ENCODE measurements around the gene MMP21.

Gene MMP21, protein sequence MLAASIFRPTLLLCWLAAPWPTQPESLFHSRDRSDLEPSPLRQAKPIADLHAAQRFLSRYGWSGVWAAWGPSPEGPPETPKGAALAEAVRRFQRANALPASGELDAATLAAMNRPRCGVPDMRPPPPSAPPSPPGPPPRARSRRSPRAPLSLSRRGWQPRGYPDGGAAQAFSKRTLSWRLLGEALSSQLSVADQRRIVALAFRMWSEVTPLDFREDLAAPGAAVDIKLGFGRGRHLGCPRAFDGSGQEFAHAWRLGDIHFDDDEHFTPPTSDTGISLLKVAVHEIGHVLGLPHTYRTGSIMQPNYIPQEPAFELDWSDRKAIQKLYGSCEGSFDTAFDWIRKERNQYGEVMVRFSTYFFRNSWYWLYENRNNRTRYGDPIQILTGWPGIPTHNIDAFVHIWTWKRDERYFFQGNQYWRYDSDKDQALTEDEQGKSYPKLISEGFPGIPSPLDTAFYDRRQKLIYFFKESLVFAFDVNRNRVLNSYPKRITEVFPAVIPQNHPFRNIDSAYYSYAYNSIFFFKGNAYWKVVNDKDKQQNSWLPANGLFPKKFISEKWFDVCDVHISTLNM

DNA sequence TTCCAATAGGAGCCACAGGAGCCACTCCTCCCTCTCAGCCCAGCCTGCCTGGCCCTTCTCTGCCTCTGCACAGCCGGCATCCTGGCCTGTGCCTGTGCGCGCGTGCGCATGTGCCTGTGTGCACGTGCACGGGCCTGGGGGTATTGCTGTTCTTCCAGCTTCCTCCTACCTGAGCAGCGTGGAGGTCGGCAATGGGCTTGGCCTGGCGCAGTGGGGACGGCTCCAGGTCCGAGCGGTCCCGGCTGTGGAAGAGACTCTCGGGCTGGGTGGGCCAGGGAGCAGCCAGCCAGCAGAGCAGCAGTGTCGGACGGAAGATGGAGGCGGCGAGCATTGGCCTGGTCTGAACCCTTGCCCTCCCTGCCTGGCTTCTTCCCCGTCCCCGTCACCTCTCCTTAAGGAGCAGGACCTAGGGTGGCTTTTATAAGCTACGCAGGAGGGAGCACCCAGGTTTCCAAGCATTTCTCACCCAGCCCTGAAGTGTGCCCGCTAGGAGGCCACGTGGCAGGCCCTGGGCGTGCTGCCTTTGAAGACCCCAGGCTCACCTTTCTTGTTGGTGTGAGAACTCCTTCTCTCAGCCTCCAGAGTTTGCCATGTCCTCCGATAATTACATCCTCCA is at the start of gene MMP21:
MMP21 (minus strand) TSS at position 331 of the 616 bp plus-strand sequence; CDS start at position 331, 0 bp downstream.
- DNase-seq, result no peak

GRCh38 chr10:125824736-125825135 is 49.1 kb upstream of the MMP21 start:
- DNase-seq, result no peak

DNA sequence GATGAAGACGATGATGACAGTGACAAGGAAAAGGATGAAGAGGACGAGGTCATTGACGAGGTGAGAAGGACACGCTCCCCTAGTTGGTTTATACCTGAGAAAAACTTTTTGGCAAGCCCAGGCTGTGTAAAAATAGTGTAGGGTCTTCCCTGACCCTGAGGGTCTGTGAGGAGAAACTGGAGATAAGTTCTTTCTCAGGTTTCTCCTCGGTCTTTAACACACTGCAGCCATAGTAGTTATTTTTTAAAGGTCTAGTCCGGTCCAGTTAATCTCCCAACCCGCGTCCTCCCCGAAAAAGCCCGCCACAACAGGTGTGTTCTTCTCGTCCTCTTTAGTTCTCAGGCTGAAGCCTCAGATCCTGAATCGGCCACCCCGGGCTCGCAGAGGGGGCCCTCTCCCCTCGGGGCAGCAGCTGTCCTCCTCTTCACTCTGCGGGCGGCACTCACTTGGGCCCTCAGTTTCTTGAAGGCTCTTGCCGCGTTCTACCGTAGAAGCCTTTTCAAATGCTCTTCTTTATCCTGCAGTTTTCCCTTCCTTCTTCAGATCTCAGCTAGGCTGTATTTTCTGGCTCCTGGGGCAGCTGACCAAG is 48.1 kb upstream of the MMP21 start:
- DNase-seq, result no peak

- DNase-seq, result peak; percentile 38 to 96 (median 87)
Observed at GRCh38 chr10:125822878-125823662, 47.4 kb upstream of the MMP21 start, which contains the start of the genes BCCIP and UROS. Gene BCCIP (plus strand): TSS chr10:125823546. CDS start chr10:125823558, 12 bp downstream. Gene UROS (minus strand): TSS chr10:125823258. CDS start chr10:125816499, 6,759 bp downstream.

GRCh38 chr10:125820701-125821100 is 45.1 kb upstream of the MMP21 start:
- no peak for DNase-seq

- no peak for DNase-seq
Observed at GRCh38 chr10:125817337-125817946, 41.8 kb upstream of the MMP21 start.

DNA sequence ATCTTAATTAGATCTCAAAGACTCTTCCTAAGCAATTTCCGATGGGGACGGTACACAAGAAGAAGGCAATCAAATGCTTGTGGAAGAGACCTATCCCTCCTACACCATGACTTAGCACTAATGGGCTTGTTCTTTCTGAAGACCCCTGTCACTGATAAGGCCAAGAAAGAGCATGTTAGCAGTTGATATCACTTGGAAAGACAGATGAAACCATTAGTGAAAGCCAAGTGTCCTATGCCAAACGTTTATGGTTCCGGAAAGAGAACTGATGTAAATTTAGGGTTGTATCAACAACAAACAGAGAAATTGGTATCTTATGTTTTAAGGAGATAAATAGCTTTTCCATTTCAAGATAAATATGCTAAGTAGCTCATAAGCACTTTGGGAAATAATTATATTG is 40.9 kb upstream of the MMP21 start:
- DNase-seq, result no peak

- no peak for DNase-seq
Observed at GRCh38 chr10:125815764-125816163, 40.1 kb upstream of the MMP21 start.

DNA sequence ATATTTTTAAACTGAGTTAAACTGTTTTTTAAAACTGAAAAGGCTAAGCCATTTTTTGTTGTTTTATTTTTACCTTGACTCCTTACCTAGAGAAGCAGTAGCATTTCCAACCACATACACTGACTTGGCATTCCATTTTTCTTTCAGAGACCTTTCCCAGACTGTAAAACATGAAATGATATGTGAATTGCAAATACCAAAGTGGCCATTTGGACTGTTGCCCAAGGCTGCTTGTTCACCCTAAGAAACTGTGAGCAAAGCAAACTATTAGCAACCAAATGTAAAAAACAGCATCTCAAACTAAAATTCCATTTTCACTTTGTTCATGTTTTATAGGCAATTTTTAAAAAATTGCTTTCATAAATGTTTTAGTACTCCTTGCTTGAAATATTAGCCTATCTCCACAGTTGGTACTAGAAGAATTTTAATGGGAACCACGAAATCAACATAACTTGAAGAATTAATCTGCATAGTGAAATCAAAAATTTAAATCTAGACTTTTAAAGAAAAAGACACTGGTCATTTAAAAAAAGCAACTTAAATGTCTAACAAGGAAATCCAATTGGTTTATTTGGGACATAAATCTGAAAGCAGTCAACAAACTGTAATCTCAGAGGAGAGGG is 36.6 kb upstream of the MMP21 start:
- DNase-seq, result no peak

- peak in 1 of 56 donors; percentile 18 for DNase-seq
Observed at GRCh38 chr10:125811251-125811650, 35.6 kb upstream of the MMP21 start.

- no peak for DNase-seq
Observed at GRCh38 chr10:125808047-125808446, 32.4 kb upstream of the MMP21 start.

DNA sequence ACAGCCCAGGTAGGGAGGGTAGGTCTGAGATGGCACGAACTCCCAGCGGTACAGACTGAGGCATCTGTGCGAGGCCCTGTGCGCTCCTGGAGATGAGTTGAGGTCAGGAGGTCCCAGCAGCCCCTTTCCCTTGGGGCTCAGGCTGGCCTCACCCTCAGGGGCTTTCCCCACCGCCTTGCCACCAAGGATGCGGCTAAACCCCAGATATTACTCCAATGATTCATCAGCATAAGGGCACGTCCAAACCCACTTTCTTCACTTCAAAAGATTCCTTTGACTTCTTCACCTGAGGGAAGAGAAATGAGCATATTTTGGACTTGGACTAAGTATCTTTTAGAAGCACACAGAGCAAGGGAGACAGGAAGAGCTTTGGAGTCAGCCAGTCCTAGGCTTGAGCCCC is 27.1 kb upstream of the MMP21 start:
- no peak for DNase-seq

- no peak for DNase-seq
Observed at GRCh38 chr10:125802131-125802530, 26.5 kb upstream of the MMP21 start.

DNA sequence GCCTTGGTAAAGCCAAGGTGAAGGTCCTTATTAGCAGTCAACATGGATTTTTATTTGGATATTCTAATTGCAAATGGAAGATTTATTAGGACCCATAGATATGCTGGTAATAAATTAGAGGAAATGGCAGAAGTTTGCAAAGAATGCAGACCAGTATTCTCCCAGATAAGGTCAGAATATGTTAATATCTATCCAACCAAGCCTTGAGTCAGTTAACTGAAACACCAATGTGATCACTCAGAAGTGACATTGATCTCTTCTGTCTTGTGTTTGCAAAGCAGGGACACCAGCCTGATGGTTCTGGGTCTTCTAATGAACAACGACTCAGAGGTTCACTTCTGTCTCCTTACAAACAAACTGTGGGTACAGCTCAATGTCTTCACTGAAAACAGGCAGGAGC is 26.0 kb upstream of the MMP21 start:
- DNase-seq, result no peak

DNA sequence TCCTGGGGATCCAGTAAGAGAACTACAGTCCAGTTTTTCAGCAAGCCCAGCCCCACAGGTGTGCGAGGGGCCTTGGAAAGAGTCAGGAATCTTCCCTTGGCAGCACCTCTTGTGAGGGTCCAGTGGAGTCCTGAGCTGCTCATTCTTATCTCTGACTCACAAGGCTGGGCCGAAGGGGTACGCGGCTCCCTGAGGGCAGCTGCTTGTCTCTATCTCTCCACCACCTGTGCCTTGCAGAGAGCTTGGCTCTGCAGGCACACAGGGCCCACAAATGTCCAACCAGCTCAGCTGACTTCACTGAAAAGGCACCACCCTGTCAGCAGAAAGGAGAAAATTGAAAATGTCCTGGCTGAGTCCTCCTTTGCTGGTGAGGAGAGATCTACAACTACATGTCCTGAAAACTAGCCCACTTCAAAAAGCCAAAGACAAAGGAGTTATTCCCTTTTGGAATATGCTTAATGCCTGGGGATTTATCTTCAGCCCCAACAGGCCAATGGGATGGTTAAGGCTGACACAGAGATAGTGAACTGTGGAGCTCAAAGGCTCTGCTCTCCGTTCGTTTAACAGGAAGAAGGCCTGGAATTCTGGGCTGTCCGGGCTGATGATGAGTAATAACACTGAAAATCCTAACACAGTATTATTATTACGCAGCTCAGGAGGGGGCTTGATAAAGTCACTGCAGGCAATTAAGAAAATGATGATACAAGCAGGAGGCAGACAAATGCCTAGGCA is 24.0 kb upstream of the MMP21 start:
- no peak for DNase-seq

GRCh38 chr10:125797994-125798662 is 22.5 kb upstream of the MMP21 start:
- no peak for DNase-seq

DNA sequence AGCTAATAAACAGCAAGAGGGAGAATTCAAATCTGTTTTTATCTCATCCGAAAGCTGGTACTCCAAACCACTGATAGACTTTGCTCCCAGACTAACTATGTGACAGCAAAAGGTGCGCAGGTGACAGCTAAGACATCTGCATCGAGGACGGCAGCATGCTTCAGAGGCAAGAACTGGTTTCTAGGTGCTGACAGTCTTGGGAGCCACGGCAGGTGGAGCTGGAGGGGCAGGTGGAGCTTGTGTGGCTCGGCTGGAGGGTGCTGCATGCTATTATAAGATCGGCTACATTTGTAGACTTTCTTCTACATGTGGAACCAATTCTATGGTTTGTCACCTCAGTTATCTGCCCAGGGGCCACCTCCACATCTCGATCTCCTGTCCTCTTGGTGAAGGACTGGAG is 21.8 kb upstream of the MMP21 start:
- no peak for DNase-seq

- no peak for DNase-seq
Observed at GRCh38 chr10:125795637-125796190, 20.1 kb upstream of the MMP21 start.

DNA sequence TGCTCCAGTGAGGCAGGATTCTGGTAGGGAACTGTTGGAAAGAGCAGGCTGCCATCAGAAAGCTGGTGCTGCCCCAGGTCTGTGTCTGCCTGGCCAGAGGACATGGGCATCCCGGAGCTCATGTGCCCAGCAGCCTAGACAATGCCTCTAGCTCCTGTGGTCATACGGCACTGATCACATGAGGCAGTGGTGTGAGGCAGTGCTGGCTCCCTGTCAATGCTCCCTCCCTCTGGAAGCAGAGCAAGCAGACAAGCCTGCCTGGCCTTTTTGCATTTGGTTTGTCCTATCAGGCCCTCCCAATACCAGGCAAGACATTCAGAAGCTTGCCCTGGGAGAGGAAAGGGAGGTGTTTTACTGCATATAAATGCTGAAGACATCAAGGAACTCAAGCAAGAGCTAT is 19.5 kb upstream of the MMP21 start:
- peak in 53 of 56 donors; percentile 16 to 91 (median 71) for DNase-seq

Data from amygdala (tissue), 56 donors.